IMR-90 (cell line): ENCODE results near the gene PTGER4. TPM values are rescaled to one million over a fixed set of nuclear protein-coding genes. Genes with fewer than 3 reads are reported as not detected.

Source experiments
- ATAC-seq: fragments of 200-7000 bp; cut with Tn5 transposase; 2 replicates; pipeline ENCODE4 v1.9.1; 2020; ENCODE audit warnings: low read depth, mild to moderate bottlenecking, moderate library complexity
- BruUV-seq: library from RNA; stranded (reverse); fragments of 400-500 nt; replicated peaks from 2 replicates; lab custom pipeline; 2021; lab: Mats Ljungman, UMichigan
- CTCF ChIA-PET: fragments of 300-600 bp; formaldehyde crosslinking; extraction: SDS; loops from one replicate; lab custom pipeline; 2021; ENCODE audit warnings: antibody characterized with exemption; lab: Yijun Ruan, JAX
- POLR2A ChIA-PET: fragments of 300-600 bp; sonication (Branson Sonifier 250); formaldehyde crosslinking; loops from one replicate; lab custom pipeline; 2022; ENCODE audit warnings: antibody characterized with exemption; ENCODE audit not compliant: unreplicated experiment; lab: Charles Lee
- DNase-seq: peaks from one replicate; pipeline ENCODE4 v3.0.0; 2013
- H2AFZ ChIP-seq: replicated peaks from 2 replicates; pipeline ENCODE3; 2013; ENCODE audit warnings: low read length, mild to moderate bottlenecking; ENCODE audit not compliant: poor library complexity
- H2AK5ac ChIP-seq: 2 replicates; pipeline ENCODE4 v1.6.1; 2013; ENCODE audit warnings: low read depth, low read length, inconsistent platforms
- H2AK9ac ChIP-seq: replicated peaks from 2 replicates; pipeline ENCODE3; 2013; ENCODE audit warnings: mild to moderate bottlenecking, low read depth, low read length, moderate library complexity; ENCODE audit not compliant: poor library complexity
- H2BK120ac ChIP-seq: 2 replicates; pipeline ENCODE4 v1.6.1; 2013; ENCODE audit warnings: low read depth, low read length, inconsistent platforms
- H2BK15ac ChIP-seq: 3 replicates; pipeline ENCODE4 v1.6.1; 2013; ENCODE audit warnings: low read depth, low read length, inconsistent platforms
- H2BK20ac ChIP-seq: 2 replicates; pipeline ENCODE4 v1.6.1; 2013; ENCODE audit warnings: low read depth, mild to moderate bottlenecking, inconsistent platforms, low read length, moderate library complexity
- H2BK5ac ChIP-seq: 2 replicates; pipeline ENCODE4 v1.6.1; 2013; ENCODE audit warnings: mild to moderate bottlenecking, low read depth, low read length, inconsistent platforms; ENCODE audit not compliant: poor library complexity, severe bottlenecking
- H3K14ac ChIP-seq: replicated peaks from 2 replicates; pipeline ENCODE4 v1.6.1; 2013; ENCODE audit warnings: low read depth, low read length, inconsistent platforms
- H3K18ac ChIP-seq: 2 replicates; pipeline ENCODE4 v1.6.1; 2013; ENCODE audit warnings: low read depth, low read length, control low read depth
- H3K23ac ChIP-seq: 2 replicates; pipeline ENCODE4 v1.6.1; 2013; ENCODE audit warnings: low read depth, low read length, inconsistent platforms
- H3K27ac ChIP-seq: 2 replicates; pipeline ENCODE4 v1.5.1; 2013; ENCODE audit warnings: mild to moderate bottlenecking, control low read depth, low read length; ENCODE audit not compliant: insufficient read depth
- H3K27me3 ChIP-seq: 2 replicates; pipeline ENCODE4 v1.6.1; 2013; ENCODE audit warnings: low read length; ENCODE audit not compliant: control insufficient read depth, insufficient read depth
- H3K36me3 ChIP-seq: 2 replicates; pipeline ENCODE4 v1.6.1; 2013; ENCODE audit warnings: low read length, mixed read lengths; ENCODE audit not compliant: control insufficient read depth, insufficient read depth
- H3K4ac ChIP-seq: 2 replicates; pipeline ENCODE4 v1.6.1; 2013; ENCODE audit warnings: low read depth, low read length, inconsistent platforms
- H3K4me1 ChIP-seq: 2 replicates; pipeline ENCODE4 v1.6.1; 2013; ENCODE audit warnings: low read length, mixed read lengths; ENCODE audit not compliant: control insufficient read depth, insufficient read depth
- H3K4me2 ChIP-seq: 2 replicates; pipeline ENCODE4 v1.6.1; 2013; ENCODE audit warnings: low read depth, mild to moderate bottlenecking, control low read depth, low read length, moderate library complexity
- H3K4me3 ChIP-seq: 2 replicates; pipeline ENCODE4 v1.5.1; 2013; ENCODE audit warnings: low read depth, mild to moderate bottlenecking, control low read depth, low read length, moderate library complexity; ENCODE audit not compliant: insufficient read depth
- H3K56ac ChIP-seq: 2 replicates; pipeline ENCODE4 v1.6.1; 2013; ENCODE audit warnings: low read length, inconsistent platforms; ENCODE audit not compliant: insufficient read depth; ENCODE audit errors: extremely low read depth
- H3K79me1 ChIP-seq, 2 experiments: 2 replicates each; pipeline ENCODE4 v1.6.1; 2013; ENCODE audit warnings: low read length in 2 of 2, inconsistent platforms in 1 of 2, low read depth in 1 of 2
- H3K9ac ChIP-seq: 2 replicates; pipeline ENCODE4 v1.6.1; 2013; ENCODE audit warnings: low read depth, low read length, control low read depth
- H3K9me1 ChIP-seq: 2 replicates; pipeline ENCODE4 v1.6.1; 2013; ENCODE audit warnings: low read length, inconsistent platforms; ENCODE audit not compliant: insufficient read depth
- H3K9me3 ChIP-seq: 2 replicates; pipeline ENCODE4 v1.6.1; 2013; ENCODE audit warnings: low read length; ENCODE audit not compliant: control insufficient read depth, insufficient read depth
- H4K20me1 ChIP-seq: 2 replicates; pipeline ENCODE4 v1.6.1; 2013; ENCODE audit warnings: low read length, inconsistent platforms; ENCODE audit not compliant: insufficient read depth
- H4K5ac ChIP-seq: 2 replicates; pipeline ENCODE4 v1.6.1; 2013; ENCODE audit warnings: mild to moderate bottlenecking, low read depth, low read length, control low read depth
- H4K8ac ChIP-seq, 2 experiments: 2 replicates each; pipeline ENCODE4 v1.6.1; 2013; ENCODE audit warnings: low read depth in 2 of 2, low read length in 2 of 2, control low read depth in 1 of 2, inconsistent platforms in 1 of 2
- H4K91ac ChIP-seq: 2 replicates; pipeline ENCODE4 v1.6.1; 2013; ENCODE audit warnings: low read depth, low read length, inconsistent platforms; ENCODE audit not compliant: insufficient read depth
- BHLHE40 ChIP-seq: fragments of 150-350 bp; IDR thresholded peaks from 2 replicates; pipeline ENCODE4 v1.6.1; 2016; ENCODE audit warnings: mild to moderate bottlenecking, low read depth, low read length
- CEBPB ChIP-seq: IDR thresholded peaks from 2 replicates; pipeline ENCODE4 v1.6.1; 2012; ENCODE audit warnings: low read depth, low read length, improper control_type of control experiment
- CHD1 ChIP-seq: IDR thresholded peaks from 2 replicates; pipeline ENCODE4 v1.6.1; 2012; ENCODE audit warnings: low read depth, low read length, improper control_type of control experiment
- CTCF ChIP-seq: conservative IDR thresholded peaks from 2 replicates; pipeline ENCODE4 v1.5.1; 2012; ENCODE audit warnings: mild to moderate bottlenecking, low read depth, low read length, improper control_type of control experiment
- FOS ChIP-seq: fragments of 150-350 bp; IDR thresholded peaks from 2 replicates; pipeline ENCODE4 v1.6.1; 2016; ENCODE audit warnings: low read depth, low read length
- MAFK ChIP-seq: IDR thresholded peaks from 2 replicates; pipeline ENCODE4 v1.6.1; 2012; ENCODE audit warnings: low read depth, low read length, improper control_type of control experiment
- MAZ ChIP-seq: IDR thresholded peaks from 2 replicates; pipeline ENCODE4 v1.6.1; 2012; ENCODE audit warnings: low read depth, mild to moderate bottlenecking, low read length, improper control_type of control experiment, moderate library complexity, borderline replicate concordance
- MXI1 ChIP-seq: IDR thresholded peaks from 2 replicates; pipeline ENCODE4 v1.6.1; 2012; ENCODE audit warnings: low read depth, mild to moderate bottlenecking, low read length, moderate library complexity, borderline replicate concordance
- NFE2L2 ChIP-seq: fragments of 150-350 bp; IDR thresholded peaks from 2 replicates; pipeline ENCODE4 v1.6.1; 2016; ENCODE audit warnings: low read depth, mild to moderate bottlenecking, low read length
- POLR2A ChIP-seq: IDR thresholded peaks from 2 replicates; pipeline ENCODE4 v1.6.1; 2012; ENCODE audit warnings: mild to moderate bottlenecking, low read depth, low read length
- RAD21 ChIP-seq: IDR thresholded peaks from 2 replicates; pipeline ENCODE4 v1.6.1; 2012; ENCODE audit warnings: low read length, improper control_type of control experiment
- RCOR1 ChIP-seq: IDR thresholded peaks from 2 replicates; pipeline ENCODE4 v1.6.1; 2012; ENCODE audit warnings: mild to moderate bottlenecking, low read length, improper control_type of control experiment; ENCODE audit not compliant: insufficient replicate concordance
- RFX5 ChIP-seq: IDR thresholded peaks from 2 replicates; pipeline ENCODE4 v1.8.0; 2012; ENCODE audit warnings: low read depth, mild to moderate bottlenecking, low read length, moderate library complexity
- SMC3 ChIP-seq: fragments of 150-350 bp; IDR thresholded peaks from 2 replicates; pipeline ENCODE4 v1.6.1; 2016; ENCODE audit warnings: low read depth, mild to moderate bottlenecking, antibody characterized with exemption, low read length, moderate library complexity
- USF2 ChIP-seq: fragments of 150-350 bp; IDR thresholded peaks from 2 replicates; pipeline ENCODE4 v1.6.1; 2017; ENCODE audit warnings: mild to moderate bottlenecking, antibody characterized with exemption, low read length, low read depth
- WGBS, 2 experiments: methylation state at CpG; one replicate each; pipeline versions ENCODE4 v1.1.5 to v1.1.7; 2013; ENCODE audit warnings: missing lambda C conversion rate in 2 of 2; ENCODE audit not compliant: insufficient read length in 1 of 2; ENCODE audit errors: extremely low coverage in 2 of 2; 5-methylcytosine and 5-hydroxymethylcytosine counted together
- dilution Hi-C: fragments of 300-500 bp; cut with HindIII; formaldehyde crosslinking; loops from one replicate; pipeline ENCODE4 v1.14.3; 2018; ENCODE audit warnings: low sequenced_read_pairs; ENCODE audit not compliant: unreplicated experiment
- in situ Hi-C: fragments of 300-500 bp; cut with MboI; formaldehyde crosslinking; loops from 3 replicates; pipeline ENCODE4 v1.14.3; 2019; ENCODE audit warnings: low sequenced_read_pairs, inconsistent platforms, mixed read lengths
- intact Hi-C: fragments of 100-400 bp; cut with micrococcal nuclease; formaldehyde crosslinking; loops from 2 replicates; pipeline ENCODE4 v1.10.0; 2022
- polyA plus RNA-seq, 3 experiments: library from polyadenylated mRNA; depleted of rRNA; stranded (reverse); fragments of >200 nt; gene quantifications; 2 replicates each; pipeline ENCODE4 v1.2.3, GENCODE V29; 2012; ENCODE audit warnings: low replicate concordance in 1 of 3
- total RNA-seq: library from RNA; depleted of rRNA; stranded (reverse); fragments of >200 nt; gene quantifications from 2 replicates; pipeline ENCODE4 v1.2.3, GENCODE V29; 2012
- TF ChIP-seq, protein P1 (sequence below): fragments of 150-350 bp; IDR thresholded peaks from 2 replicates; pipeline ENCODE4 v1.6.1; 2016; ENCODE audit warnings: low read depth, mild to moderate bottlenecking, low read length, moderate library complexity, borderline replicate concordance

PTGER4 gene
- total and polyA plus RNA-seq, 2 of the 4 experiments (the other 2 are of a cell fraction): 7.9 to 10.1 TPM

DNA sequence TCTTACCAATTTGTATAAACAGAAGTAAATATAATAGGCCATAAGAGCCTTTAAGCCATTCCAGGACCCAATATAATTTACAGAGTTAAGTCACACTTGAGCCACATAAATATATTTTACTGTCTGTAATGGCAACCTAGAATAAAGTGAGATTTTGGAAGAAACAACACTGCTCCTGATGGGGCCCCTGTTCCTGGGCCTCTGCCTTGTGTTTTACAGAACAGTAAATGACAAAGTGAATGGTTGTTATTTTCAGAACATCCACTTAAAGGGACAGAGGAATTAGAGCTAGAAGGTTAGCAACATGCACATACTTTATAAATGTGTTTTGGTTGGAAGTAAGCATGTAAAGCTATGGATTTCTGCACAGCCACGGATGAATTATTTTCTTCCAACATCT is 3.6 kb downstream of the PTGER4 start:
- WGBS, 2 experiments: no CpG with 5 or more reads among the region's 1 CpG

More for the DNA sequence above, 3.6 kb downstream of the PTGER4 start:
- Histone ChIP-seq H4K8ac (no peak overlapping the region), H3K14ac (0 out of 2 replicates have a peak overlapping the region, but pooled peaks have one; percentile 3), H3K27me3 (no peaks in the 10 kb centered on the region), H3K18ac (no peak overlapping the region), H2BK5ac (no peak overlapping the region), H3K56ac (no peak overlapping the region), H3K79me1 (peaks cover 17 to 40% of the 10 kb centered on the region in 2 experiments), H4K5ac (no peak overlapping the region), H3K4ac (no peak overlapping the region), H3K36me3 (no peaks in the 10 kb centered on the region), H2AFZ (no peak overlapping the region), H2BK120ac (0 out of 2 replicates have a peak overlapping the region, but pooled peaks have one; percentile 28), H3K9me3 (no peaks in the 10 kb centered on the region), H2BK20ac (no peak overlapping the region), H4K91ac (no peak overlapping the region), H2AK9ac (no peak overlapping the region), H2BK15ac (no peak overlapping the region), H4K20me1 (no peaks in the 10 kb centered on the region), H3K9me1 (no peaks in the 10 kb centered on the region), H3K4me1 (peaks cover 7% of the 10 kb centered on the region), H3K23ac (peak overlapping the region; percentile 68; the same call in 1 of the 2 replicates), H3K9ac (no peak overlapping the region; the same call in 1 of the 2 replicates), H2AK5ac (no peak overlapping the region), H3K27ac (no peak overlapping the region), H3K4me3 (0 out of 2 replicates have a peak overlapping the region, but pooled peaks have one; percentile 12), H3K4me2 (peak overlapping the region; percentile 91; the same call in 1 of the 2 replicates)
- ATAC-seq: no peak
- CTCF ChIA-PET: interaction anchor here (1.1 to 1.5 kb wide), 2 partner anchors 967 to 969 kb away, joined by 3 to 4 read pairs; no protein-coding TSS in a partner anchor
- TF ChIP-seq RAD21 (no peak), MAFK (no peak), BHLHE40 (no peak), FOS (no peak), MXI1 (no peak), CTCF (no peak), SMC3 (no peak), USF2 (no peak), CEBPB (no peak), RFX5 (no peak), CHD1 (no peak), NFE2L2 (no peak), MAZ (no peak), POLR2A (no peak), RCOR1 (no peak)
- TF ChIP-seq, protein P1, sequence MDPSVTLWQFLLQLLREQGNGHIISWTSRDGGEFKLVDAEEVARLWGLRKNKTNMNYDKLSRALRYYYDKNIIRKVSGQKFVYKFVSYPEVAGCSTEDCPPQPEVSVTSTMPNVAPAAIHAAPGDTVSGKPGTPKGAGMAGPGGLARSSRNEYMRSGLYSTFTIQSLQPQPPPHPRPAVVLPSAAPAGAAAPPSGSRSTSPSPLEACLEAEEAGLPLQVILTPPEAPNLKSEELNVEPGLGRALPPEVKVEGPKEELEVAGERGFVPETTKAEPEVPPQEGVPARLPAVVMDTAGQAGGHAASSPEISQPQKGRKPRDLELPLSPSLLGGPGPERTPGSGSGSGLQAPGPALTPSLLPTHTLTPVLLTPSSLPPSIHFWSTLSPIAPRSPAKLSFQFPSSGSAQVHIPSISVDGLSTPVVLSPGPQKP: no peak
- BruUV-seq: no TSS peak
- dilution Hi-C loops (no loop called here), intact Hi-C loops (loop anchor here (10.0 kb wide), 1 partner anchor 879 kb away; no protein-coding TSS in a partner anchor), in situ Hi-C loops (loop anchor here (5.0 kb wide), 1 partner anchor 736 kb away; no protein-coding TSS in a partner anchor)
- DNase-seq: no peak
- POLR2A ChIA-PET: interaction anchor here (0.9 kb wide), 1 partner anchor 188 kb away, joined by 3 read pairs; no protein-coding TSS in a partner anchor
